Cardiac muscle cell (in vitro differentiated cells and primary cell): Measurements from ENCODE around the gene BCAM. TPM values are rescaled to one million over a fixed set of nuclear protein-coding genes. Genes with fewer than 3 reads are reported as not detected.
"Not testable (repeated sequence)": the region's sequence is repeated elsewhere in the genome, so short reads cannot be mapped to it uniquely, and the experiment has no call there.

Experiments
- DNase-seq, 2 donors: peaks; one replicate each; pipeline versions ENCODE4 v3.0.0 to v3.0.0-alpha.2; 2010 to 2017; ENCODE audit warnings: low read depth in 1 of 2, low spot score in 1 of 2
- H3K27ac ChIP-seq: fragments of 200-600 bp; sonication (generic); 2 replicates; pipeline ENCODE4 v1.5.1; 2016
- H3K27me3 ChIP-seq: fragments of 200-600 bp; sonication (generic); 2 replicates; pipeline ENCODE4 v1.6.0; 2016; ENCODE audit warnings: control low read depth
- H3K36me3 ChIP-seq: fragments of 200-600 bp; sonication (generic); 2 replicates; pipeline ENCODE4 v1.5.1; 2016; ENCODE audit warnings: control low read depth
- H3K4me1 ChIP-seq: fragments of 200-600 bp; sonication (generic); 2 replicates; pipeline ENCODE4 v1.8.1; 2017; ENCODE audit warnings: low read depth, mild to moderate bottlenecking, mixed run types
- H3K4me3 ChIP-seq: fragments of 200-600 bp; sonication (generic); 2 replicates; pipeline ENCODE4 v1.5.1; 2016; ENCODE audit warnings: mild to moderate bottlenecking
- H3K9me3 ChIP-seq: fragments of 200-600 bp; sonication (generic); 2 replicates; pipeline ENCODE4 v1.5.1; 2017; ENCODE audit warnings: low read depth, mild to moderate bottlenecking, control low read depth
- polyA plus RNA-seq: library from polyadenylated mRNA; unstranded; fragments of >200 nt; fragmentation: Nextera tagmentation; extraction: Ambion mirVana; gene quantifications from 2 replicates; pipeline ENCODE4 v1.2.1, GENCODE V29; 2016
- total RNA-seq: library from RNA; depleted of rRNA; stranded (reverse); fragments of >200 nt; gene quantifications from 2 replicates; pipeline ENCODE4 v1.2.3, GENCODE V29; 2016
- TF ChIP-seq, protein P1 (sequence below): IDR thresholded peaks from 2 replicates; pipeline ENCODE4 v1.5.1; 2012; ENCODE audit warnings: low read depth, mild to moderate bottlenecking, low read length

Gene BCAM
- total and polyA plus RNA-seq, 2 experiments from 2014 or later: 41.4 to 338 TPM

GRCh38 chr19:44857837-44858236 is 48.9 kb downstream of the BCAM start:
- Histone ChIP-seq H3K4me1 (no peaks in the 10 kb centered on the region), H3K4me3 (no peak overlapping the region), H3K27me3 (no peaks in the 10 kb centered on the region), H3K36me3 (peaks cover 5% of the 10 kb centered on the region), H3K27ac (no peak overlapping the region), H3K9me3 (no peaks in the 10 kb centered on the region)
- no peak for DNase-seq
- TF ChIP-seq, protein P1, sequence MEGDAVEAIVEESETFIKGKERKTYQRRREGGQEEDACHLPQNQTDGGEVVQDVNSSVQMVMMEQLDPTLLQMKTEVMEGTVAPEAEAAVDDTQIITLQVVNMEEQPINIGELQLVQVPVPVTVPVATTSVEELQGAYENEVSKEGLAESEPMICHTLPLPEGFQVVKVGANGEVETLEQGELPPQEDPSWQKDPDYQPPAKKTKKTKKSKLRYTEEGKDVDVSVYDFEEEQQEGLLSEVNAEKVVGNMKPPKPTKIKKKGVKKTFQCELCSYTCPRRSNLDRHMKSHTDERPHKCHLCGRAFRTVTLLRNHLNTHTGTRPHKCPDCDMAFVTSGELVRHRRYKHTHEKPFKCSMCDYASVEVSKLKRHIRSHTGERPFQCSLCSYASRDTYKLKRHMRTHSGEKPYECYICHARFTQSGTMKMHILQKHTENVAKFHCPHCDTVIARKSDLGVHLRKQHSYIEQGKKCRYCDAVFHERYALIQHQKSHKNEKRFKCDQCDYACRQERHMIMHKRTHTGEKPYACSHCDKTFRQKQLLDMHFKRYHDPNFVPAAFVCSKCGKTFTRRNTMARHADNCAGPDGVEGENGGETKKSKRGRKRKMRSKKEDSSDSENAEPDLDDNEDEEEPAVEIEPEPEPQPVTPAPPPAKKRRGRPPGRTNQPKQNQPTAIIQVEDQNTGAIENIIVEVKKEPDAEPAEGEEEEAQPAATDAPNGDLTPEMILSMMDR: no peak

GRCh38 chr19:44861576-44861975 is 52.7 kb downstream of the BCAM start:
- not testable (repeated sequence) for DNase-seq, H3K4me1 ChIP-seq, H3K27ac ChIP-seq, H3K4me3 ChIP-seq, H3K27me3 ChIP-seq, H3K9me3 ChIP-seq
- H3K36me3 ChIP-seq: peaks cover 12% of the 10 kb centered on the region

- Histone ChIP-seq H3K27me3 (no peaks in the 10 kb centered on the region), H3K27ac (no peak overlapping the region), H3K36me3 (peaks cover 14% of the 10 kb centered on the region), H3K4me1 (no peaks in the 10 kb centered on the region), H3K9me3 (no peaks in the 10 kb centered on the region), H3K4me3 (no peak overlapping the region)
- TF ChIP-seq, protein P1: no peak
- no peak for DNase-seq
These were observed 55.1 kb downstream of the BCAM start for GRCh38 chr19:44863990-44864389.

DNA sequence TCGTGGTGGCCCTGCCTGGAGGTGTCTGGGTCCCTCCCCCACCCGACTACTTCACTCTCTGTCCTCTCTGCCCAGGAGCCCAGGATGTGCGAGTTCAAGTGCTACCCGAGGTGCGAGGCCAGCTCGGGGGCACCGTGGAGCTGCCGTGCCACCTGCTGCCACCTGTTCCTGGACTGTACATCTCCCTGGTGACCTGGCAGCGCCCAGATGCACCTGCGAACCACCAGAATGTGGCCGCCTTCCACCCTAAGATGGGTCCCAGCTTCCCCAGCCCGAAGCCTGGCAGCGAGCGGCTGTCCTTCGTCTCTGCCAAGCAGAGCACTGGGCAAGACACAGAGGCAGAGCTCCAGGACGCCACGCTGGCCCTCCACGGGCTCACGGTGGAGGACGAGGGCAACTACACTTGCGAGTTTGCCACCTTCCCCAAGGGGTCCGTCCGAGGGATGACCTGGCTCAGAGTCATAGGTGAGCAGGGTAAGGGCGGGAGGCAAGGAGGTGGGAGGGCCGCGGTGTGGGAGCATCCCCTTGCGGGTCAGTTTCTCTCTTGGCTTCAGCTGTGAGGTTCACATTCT is 56.4 kb downstream of the BCAM start:
- Histone ChIP-seq H3K4me3 (no peak overlapping the region), H3K9me3 (no peaks in the 10 kb centered on the region), H3K27me3 (no peaks in the 10 kb centered on the region), H3K27ac (no peak overlapping the region), H3K36me3 (peaks cover 14% of the 10 kb centered on the region), H3K4me1 (no peaks in the 10 kb centered on the region)
- TF ChIP-seq, protein P1: no peak
- no peak for DNase-seq

- no peaks in the 10 kb centered on the region for H3K4me1 ChIP-seq
- no peaks in the 10 kb centered on the region for H3K27me3 ChIP-seq
- TF ChIP-seq, protein P1: no peak
- peaks cover 14% of the 10 kb centered on the region for H3K36me3 ChIP-seq
- H3K4me3 ChIP-seq: no peak overlapping the region
- no peak overlapping the region for H3K27ac ChIP-seq
- no peaks in the 10 kb centered on the region for H3K9me3 ChIP-seq
- DNase-seq: no peak
These were observed 57.8 kb downstream of the BCAM start for GRCh38 chr19:44866664-44867063.

DNA sequence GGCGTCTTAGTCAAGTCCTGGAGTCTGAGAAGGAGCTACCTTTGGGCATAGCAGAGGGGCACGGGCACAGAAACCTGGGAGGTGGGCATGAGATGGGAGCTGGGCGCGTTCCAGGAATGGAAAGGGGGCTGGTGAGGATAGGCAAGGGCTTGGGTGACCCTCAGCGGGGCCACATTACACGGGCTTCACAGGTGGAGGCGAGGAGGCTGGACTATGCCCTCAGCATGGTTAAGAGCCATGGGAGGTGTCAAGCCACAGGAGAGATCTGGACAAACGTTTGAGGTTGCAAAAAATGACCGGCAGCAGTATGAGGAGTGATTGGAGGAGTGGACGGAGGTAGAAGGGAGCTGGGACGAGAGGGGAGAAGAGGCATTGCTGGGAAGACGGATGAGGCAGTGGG is 58.7 kb downstream of the BCAM start:
- H3K27ac ChIP-seq: no peak overlapping the region
- DNase-seq: no peak
- no peaks in the 10 kb centered on the region for H3K9me3 ChIP-seq
- TF ChIP-seq, protein P1: no peak
- peaks cover 22% of the 10 kb centered on the region for H3K36me3 ChIP-seq
- no peaks in the 10 kb centered on the region for H3K27me3 ChIP-seq
- no peaks in the 10 kb centered on the region for H3K4me1 ChIP-seq
- no peak overlapping the region for H3K4me3 ChIP-seq
